Liver (tissue), 9 donors: Measurements from ENCODE around the gene PMIS2. TPM values are rescaled to one million over a fixed set of nuclear protein-coding genes. Genes with fewer than 3 reads are reported as not detected.

Source experiments
- DNase-seq: peaks from one replicate; pipeline ENCODE4 v3.0.0-alpha.2; 2017; ENCODE audit warnings: low spot score
- H3K27ac ChIP-seq, 2 donors: one replicate each; pipeline ENCODE4 v1.7.0; 2013; ENCODE audit warnings: inconsistent platforms in 2 of 2, low read length in 2 of 2, control low read depth in 1 of 2, low read depth in 1 of 2, mild to moderate bottlenecking in 1 of 2
- H3K27me3 ChIP-seq, 4 donors: one replicate each; pipeline versions ENCODE4 v1.6.1 to v1.7.0; 2013; ENCODE audit warnings: low read length in 3 of 4, inconsistent platforms in 1 of 4, mild to moderate bottlenecking in 1 of 4, moderate library complexity in 1 of 4; ENCODE audit not compliant: control insufficient read depth in 4 of 4, insufficient read depth in 4 of 4
- H3K36me3 ChIP-seq, 4 donors: one replicate each; pipeline versions ENCODE4 v1.6.1 to v1.7.0; 2013; ENCODE audit warnings: low read length in 3 of 4, mild to moderate bottlenecking in 3 of 4, low read depth in 1 of 4, moderate library complexity in 1 of 4; ENCODE audit not compliant: control insufficient read depth in 4 of 4, insufficient read depth in 3 of 4
- H3K4me1 ChIP-seq, 4 donors: one replicate each; pipeline versions ENCODE4 v1.6.1 to v1.7.0; 2013; ENCODE audit warnings: low read length in 3 of 4, mild to moderate bottlenecking in 3 of 4, moderate library complexity in 1 of 4; ENCODE audit not compliant: control insufficient read depth in 4 of 4, insufficient read depth in 4 of 4
- H3K4me3 ChIP-seq, 3 donors: one replicate each; pipeline versions ENCODE4 v1.6.1 to v1.7.0; 2013; ENCODE audit warnings: low read length in 3 of 3, control low read depth in 1 of 3, low read depth in 1 of 3, mild to moderate bottlenecking in 1 of 3
- H3K9ac ChIP-seq, 2 donors: one replicate each; pipeline ENCODE4 v1.7.0; 2013; ENCODE audit warnings: low read length in 2 of 2, mild to moderate bottlenecking in 2 of 2, moderate library complexity in 2 of 2, control low read depth in 1 of 2, low read depth in 1 of 2
- H3K9me3 ChIP-seq, 4 donors: one replicate each; pipeline versions ENCODE4 v1.6.1 to v1.7.0; 2013; ENCODE audit warnings: low read length in 3 of 4; ENCODE audit not compliant: control insufficient read depth in 4 of 4
- ATF3 ChIP-seq: IDR thresholded peaks from 2 replicates; pipeline ENCODE4 v1.6.1; 2016; ENCODE audit warnings: antibody characterized with exemption
- CTCF ChIP-seq: fragments of 150-350 bp; IDR thresholded peaks from 2 replicates; pipeline ENCODE4 v1.5.1; 2017; ENCODE audit warnings: improper control_type of control experiment, low read depth, low read length; ENCODE audit not compliant: missing input control
- EGR1 ChIP-seq, 2 donors: IDR thresholded peaks; 2 replicates each; pipeline ENCODE4 v1.6.1; 2016 to 2018; ENCODE audit warnings: antibody characterized with exemption in 2 of 2, low read depth in 2 of 2
- FOXA1 ChIP-seq: IDR thresholded peaks from 2 replicates; pipeline ENCODE4 v1.6.1; 2016; ENCODE audit warnings: antibody characterized with exemption
- GABPA ChIP-seq, 2 donors: IDR thresholded peaks in 1 of 2; conservative IDR thresholded peaks in 1 of 2; 2 replicates each; pipeline ENCODE4 v1.6.1; 2016; ENCODE audit warnings: antibody characterized with exemption in 2 of 2, mild to moderate bottlenecking in 1 of 2, moderate library complexity in 1 of 2
- HNF4A ChIP-seq, 2 donors: conservative IDR thresholded peaks; 2 replicates each; pipeline ENCODE4 v1.6.1; 2016; ENCODE audit warnings: antibody characterized with exemption in 2 of 2, mild to moderate bottlenecking in 2 of 2
- HNF4G ChIP-seq: IDR thresholded peaks from 2 replicates; pipeline ENCODE4 v1.6.1; 2016; ENCODE audit warnings: antibody characterized with exemption
- JUND ChIP-seq, 2 donors: IDR thresholded peaks; 2 replicates each; pipeline ENCODE4 v1.6.1; 2016; ENCODE audit warnings: antibody characterized with exemption in 2 of 2
- MAX ChIP-seq: IDR thresholded peaks from 2 replicates; pipeline ENCODE4 v1.6.1; 2016; ENCODE audit warnings: antibody characterized with exemption
- NR2F2 ChIP-seq: IDR thresholded peaks from 2 replicates; pipeline ENCODE4 v1.6.1; 2016; ENCODE audit warnings: antibody characterized with exemption
- RAD21 ChIP-seq, 2 donors: IDR thresholded peaks; 2 replicates each; pipeline ENCODE4 v1.6.1; 2016; ENCODE audit warnings: antibody characterized with exemption in 2 of 2, mild to moderate bottlenecking in 2 of 2
- REST ChIP-seq: IDR thresholded peaks from 2 replicates; pipeline ENCODE4 v1.6.1; 2016; ENCODE audit warnings: antibody characterized with exemption, mild to moderate bottlenecking
- RXRA ChIP-seq, 2 donors: IDR thresholded peaks; 2 replicates each; pipeline ENCODE4 v1.6.1; 2017 to 2018; ENCODE audit warnings: antibody characterized with exemption in 2 of 2, mild to moderate bottlenecking in 1 of 2
- SP1 ChIP-seq: IDR thresholded peaks from 2 replicates; pipeline ENCODE4 v1.6.1; 2018; ENCODE audit warnings: antibody characterized with exemption, mild to moderate bottlenecking
- TAF1 ChIP-seq: conservative IDR thresholded peaks from 2 replicates; pipeline ENCODE4 v1.6.1; 2016; ENCODE audit warnings: antibody characterized with exemption, mild to moderate bottlenecking
- YY1 ChIP-seq: IDR thresholded peaks from 2 replicates; pipeline ENCODE4 v1.6.1; 2016; ENCODE audit warnings: antibody characterized with exemption, mild to moderate bottlenecking
- WGBS: extraction: QIAGEN DNeasy Blood & Tissue Kit; methylation state at CpG from one replicate; pipeline ENCODE4 v1.1.7; 2013; 5-methylcytosine and 5-hydroxymethylcytosine counted together
- polyA plus RNA-seq, 2 donors: library from polyadenylated mRNA; stranded (reverse) in 1 of 2; unstranded in 1 of 2; fragments of 200-250 nt in 1 of 2; fragments of >200 nt in 1 of 2; fragmentation: Nextera tagmentation in 1 of 2; extraction: Ambion mirVana in 1 of 2; gene quantifications; one replicate each; pipeline versions ENCODE4 v1.2.1 to v1.2.3, GENCODE V29; 2013 to 2015
- total RNA-seq, 2 donors: library from RNA; depleted of rRNA; stranded (reverse); fragments of >200 nt; gene quantifications; one replicate each; pipeline ENCODE4 v1.2.3, GENCODE V29; 2014
- TF ChIP-seq, protein P1 (sequence below): IDR thresholded peaks from 2 replicates; pipeline ENCODE4 v1.6.1; 2016; ENCODE audit warnings: antibody characterized with exemption
- donor health status: healthy.
- donor health status: healthy.
- donor health status: healthy.
- donor health status: healthy.
- donor health status: healthy.

Gene PMIS2
- total and polyA plus RNA-seq, 4 donors, result not detected

GRCh38 chr19:35559281-35559659, 26.7 kb upstream of the PMIS2 start:
- TF ChIP-seq YY1, result no peak
- no peak for TF ChIP-seq GABPA (IDR thresholded peaks at IDR 0.05 in 1 of 2, conservative IDR thresholded peaks at IDR 0.05 in 1 of 2)
- TF ChIP-seq NR2F2, result no peak
- TF ChIP-seq EGR1 (IDR thresholded peaks at IDR 0.05; ENCODE audit: low read depth in 2 of 2), result no peak
- no peak for TF ChIP-seq REST
- TF ChIP-seq SP1, result no peak
- TF ChIP-seq TAF1, result no peak
- no peak for TF ChIP-seq JUND (IDR thresholded peaks at IDR 0.05)
- no peak for TF ChIP-seq RAD21 (IDR thresholded peaks at IDR 0.05)
- TF ChIP-seq, protein P1, sequence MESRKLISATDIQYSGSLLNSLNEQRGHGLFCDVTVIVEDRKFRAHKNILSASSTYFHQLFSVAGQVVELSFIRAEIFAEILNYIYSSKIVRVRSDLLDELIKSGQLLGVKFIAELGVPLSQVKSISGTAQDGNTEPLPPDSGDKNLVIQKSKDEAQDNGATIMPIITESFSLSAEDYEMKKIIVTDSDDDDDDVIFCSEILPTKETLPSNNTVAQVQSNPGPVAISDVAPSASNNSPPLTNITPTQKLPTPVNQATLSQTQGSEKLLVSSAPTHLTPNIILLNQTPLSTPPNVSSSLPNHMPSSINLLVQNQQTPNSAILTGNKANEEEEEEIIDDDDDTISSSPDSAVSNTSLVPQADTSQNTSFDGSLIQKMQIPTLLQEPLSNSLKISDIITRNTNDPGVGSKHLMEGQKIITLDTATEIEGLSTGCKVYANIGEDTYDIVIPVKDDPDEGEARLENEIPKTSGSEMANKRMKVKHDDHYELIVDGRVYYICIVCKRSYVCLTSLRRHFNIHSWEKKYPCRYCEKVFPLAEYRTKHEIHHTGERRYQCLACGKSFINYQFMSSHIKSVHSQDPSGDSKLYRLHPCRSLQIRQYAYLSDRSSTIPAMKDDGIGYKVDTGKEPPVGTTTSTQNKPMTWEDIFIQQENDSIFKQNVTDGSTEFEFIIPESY, result no peak
- no peak for TF ChIP-seq MAX
- TF ChIP-seq CTCF, result no peak
- no peak for TF ChIP-seq FOXA1
- no peak for TF ChIP-seq ATF3
- no peak for TF ChIP-seq RXRA (IDR thresholded peaks at IDR 0.05)
- TF ChIP-seq HNF4G, result no peak
- no peak for TF ChIP-seq HNF4A (conservative IDR thresholded peaks at IDR 0.05)
- peaks cover 0 to 4% (median 3%) of the 10 kb centered on the region in 4 donors for H3K27me3 ChIP-seq
- H3K4me3 ChIP-seq, result no peak overlapping the region
- no peaks in the 10 kb centered on the region for H3K36me3 ChIP-seq
- H3K9ac ChIP-seq, result no peak overlapping the region
- peaks cover 0 to 7% (median 4%) of the 10 kb centered on the region in 4 donors for H3K4me1 ChIP-seq
- H3K27ac ChIP-seq, result no peak overlapping the region
- WGBS, result 59% methylated on average over 11 of the region's 11 CpGs
- no peak for DNase-seq
- H3K9me3 ChIP-seq, result no peaks in the 10 kb centered on the region

DNA sequence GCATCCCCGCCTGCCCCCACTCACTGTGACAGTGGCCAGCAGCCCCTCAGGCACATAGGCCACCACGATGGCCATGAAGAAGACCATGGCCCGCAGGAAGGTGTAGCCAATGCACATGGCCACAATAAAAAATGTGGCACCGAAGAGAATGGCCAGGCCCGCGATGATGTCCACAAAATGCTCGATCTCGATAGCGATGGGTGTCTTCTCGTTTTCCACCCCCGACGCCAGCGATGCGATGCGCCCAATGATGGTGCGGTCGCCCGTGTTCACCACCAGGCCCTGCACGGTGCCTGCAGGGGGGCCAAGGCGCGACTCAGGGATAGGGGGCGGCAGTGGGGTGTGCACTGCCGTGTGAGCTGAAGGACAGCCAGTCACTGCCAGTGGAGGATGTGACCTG, 26.2 kb upstream of the PMIS2 start:
- no peaks in the 10 kb centered on the region for H3K36me3 ChIP-seq
- no peak overlapping the region for H3K9ac ChIP-seq
- WGBS, result 86% methylated on average over 23 of the region's 23 CpGs
- DNase-seq, result no peak
- H3K27ac ChIP-seq, result no peak overlapping the region
- H3K27me3 ChIP-seq, result peaks cover 0 to 7% (median 3%) of the 10 kb centered on the region in 4 donors
- no peak overlapping the region for H3K4me3 ChIP-seq
- no peaks in the 10 kb centered on the region for H3K9me3 ChIP-seq
- H3K4me1 ChIP-seq, result peaks cover 0 to 7% (median 4%) of the 10 kb centered on the region in 4 donors
- TF ChIP-seq REST (no peak), CTCF (no peak), HNF4G (no peak), RAD21 (IDR thresholded peaks at IDR 0.05) (no peak), SP1 (no peak), GABPA (IDR thresholded peaks at IDR 0.05 in 1 of 2, conservative IDR thresholded peaks at IDR 0.05 in 1 of 2) (no peak)
